Measurements from ENCODE around the gene NINL.
A peak's percentile ranks its signal among the peaks of the same experiment; 100 is the strongest.
"Not testable (repeated sequence)": the region's sequence is repeated elsewhere in the genome, so short reads cannot be mapped to it uniquely, and the experiment has no call there.

NINL gene

GRCh38 chr20:25529295-25529951, 55.9 kb downstream of the NINL start:
- no peak for DNase-seq

- DNase-seq = no peak
These were observed 57.4 kb downstream of the NINL start for GRCh38 chr20:25527949-25528348.

GRCh38 chr20:25526446-25526845, 58.9 kb downstream of the NINL start:
- no peak for DNase-seq

GRCh38 chr20:25525867-25526266, 59.5 kb downstream of the NINL start:
- no peak for DNase-seq

- DNase-seq = no peak
These were observed 60.0 kb downstream of the NINL start for GRCh38 chr20:25525295-25525694.

GRCh38 chr20:25521382-25521781, 63.9 kb downstream of the NINL start:
- no peak for DNase-seq

- DNase-seq = no peak
These were observed 68.2 kb downstream of the NINL start for GRCh38 chr20:25517124-25517523.

GRCh38 chr20:25514747-25515340, 70.5 kb downstream of the NINL start:
- no peak for DNase-seq

- no peak for DNase-seq
These were observed 71.1 kb downstream of the NINL start for GRCh38 chr20:25514195-25514594.

GRCh38 chr20:25512709-25513108, 72.6 kb downstream of the NINL start:
- DNase-seq = no peak

GRCh38 chr20:25511183-25511582, 74.1 kb downstream of the NINL start:
- no peak for DNase-seq

GRCh38 chr20:25510721-25511120, 74.6 kb downstream of the NINL start:
- DNase-seq = no peak

- DNase-seq = no peak
These were observed 75.1 kb downstream of the NINL start for GRCh38 chr20:25510202-25510601.

GRCh38 chr20:25509084-25509483, 76.2 kb downstream of the NINL start:
- DNase-seq = no peak

- DNase-seq = peak; percentile 3
These were observed 77.1 kb downstream of the NINL start for GRCh38 chr20:25508083-25508770.

GRCh38 chr20:25507385-25508082, 77.8 kb downstream of the NINL start:
- no peak for DNase-seq

- DNase-seq = no peak
These were observed 80.8 kb downstream of the NINL start for GRCh38 chr20:25504366-25505135.

GRCh38 chr20:25503936-25504335, 81.4 kb downstream of the NINL start:
- DNase-seq = no peak

GRCh38 chr20:25503051-25503639, 82.2 kb downstream of the NINL start:
- DNase-seq = not testable (repeated sequence)

GRCh38 chr20:25500880-25501351, 84.4 kb downstream of the NINL start:
- no peak for DNase-seq

GRCh38 chr20:25499855-25500434, 85.4 kb downstream of the NINL start:
- DNase-seq = no peak

- no peak for DNase-seq
These were observed 86.3 kb downstream of the NINL start for GRCh38 chr20:25499031-25499430.
